CD4-positive, alpha-beta T cell (primary cell): ENCODE results near the gene C12orf56. TPM values are rescaled to one million over a fixed set of nuclear protein-coding genes. Genes with fewer than 3 reads are reported as not detected.

ENCODE experiments used
- ATAC-seq: fragments of 200-7000 bp; cut with Tn5 transposase; one replicate; pipeline ENCODE4 v1.10.0; 2022; ENCODE audit warnings: mild to moderate bottlenecking; ENCODE audit not compliant: poor library complexity
- CTCF ChIA-PET: fragments of 350-600 bp; sonication (Branson Sonifier 250); formaldehyde crosslinking; loops from one replicate; lab custom pipeline; 2021; ENCODE audit warnings: antibody characterized with exemption, inconsistent platforms; lab: Charles Lee
- POLR2A ChIA-PET: fragments of 350-600 bp; sonication (Branson Sonifier 250); formaldehyde crosslinking; loops from one replicate; lab custom pipeline; 2021; ENCODE audit warnings: antibody characterized with exemption, inconsistent platforms; lab: Charles Lee
- DNase-seq, 14 experiments: peaks; one replicate each; pipeline ENCODE4 v3.0.0-alpha.2; 2013 to 2020; ENCODE audit warnings: mixed read lengths in 2 of 14
- H3K27ac ChIP-seq, 2 donors: one replicate each; pipeline versions ENCODE4 v1.5.1 to v1.7.0; 2013; ENCODE audit warnings: low read length in 2 of 2, low read depth in 1 of 2, mild to moderate bottlenecking in 1 of 2
- H3K27me3 ChIP-seq, 2 experiments: 1 replicate in 1 of 2; 2 replicates in 1 of 2; pipeline versions ENCODE4 v1.6.1 to v1.7.0; 2013; ENCODE audit warnings: low read length in 2 of 2, control low read depth in 1 of 2, mild to moderate bottlenecking in 1 of 2, moderate library complexity in 1 of 2; ENCODE audit not compliant: insufficient read depth in 2 of 2, control insufficient read depth in 1 of 2
- H3K36me3 ChIP-seq: one replicate; pipeline ENCODE4 v1.6.1; 2013; ENCODE audit warnings: low read length, control low read depth; ENCODE audit not compliant: insufficient read depth
- H3K4me1 ChIP-seq: one replicate; pipeline ENCODE4 v1.6.1; 2013; ENCODE audit warnings: low read length, control low read depth; ENCODE audit not compliant: insufficient read depth
- H3K4me3 ChIP-seq: one replicate; pipeline ENCODE4 v1.5.1; 2013; ENCODE audit warnings: mild to moderate bottlenecking, low read length, moderate library complexity
- H3K9me3 ChIP-seq, 2 experiments: 1 replicate in 1 of 2; 2 replicates in 1 of 2; pipeline versions ENCODE4 v1.6.1 to v1.7.0; 2013; ENCODE audit warnings: low read length in 2 of 2, mild to moderate bottlenecking in 2 of 2, control low read depth in 1 of 2, moderate library complexity in 1 of 2; ENCODE audit not compliant: control insufficient read depth in 1 of 2, insufficient read depth in 1 of 2
- H3K27ac Mint-ChIP-seq: one replicate; pipeline ENCODE4 v1.8.0; 2020; ENCODE audit warnings: mixed read lengths
- H3K27me3 Mint-ChIP-seq: one replicate; pipeline ENCODE4 v1.8.0; 2021; ENCODE audit warnings: mixed read lengths
- H3K36me3 Mint-ChIP-seq: one replicate; pipeline ENCODE4 v1.8.0; 2021; ENCODE audit warnings: low read depth, mixed read lengths
- H3K4me1 Mint-ChIP-seq: one replicate; pipeline ENCODE4 v1.8.0; 2021; ENCODE audit warnings: low read depth, mixed read lengths
- H3K4me3 Mint-ChIP-seq: one replicate; pipeline ENCODE4 v1.8.0; 2020; ENCODE audit warnings: mild to moderate bottlenecking, mixed read lengths
- H3K9me3 Mint-ChIP-seq: one replicate; pipeline ENCODE4 v1.8.0; 2020; ENCODE audit warnings: mixed read lengths
- CTCF ChIP-seq: fragments of 200-600 bp; IDR thresholded peaks from one replicate; pipeline ENCODE4 v1.8.0; 2022; ENCODE audit warnings: antibody characterized with exemption, mild to moderate bottlenecking
- intact Hi-C, 2 experiments: fragments of 100-400 bp; cut with DNase I in 1 of 2; cut with micrococcal nuclease in 1 of 2; formaldehyde crosslinking; loops; one replicate each; pipeline versions ENCODE4 v1.15.1 to v1.9.0; 2023 to 2025; cut with DNase I, micrococcal nuclease
- total RNA-seq, 174 experiments: library from RNA in 2 of 174; stranded (reverse) in 2 of 174; gene quantifications; one replicate each; pipeline ENCODE4 v1.2.3 and lab custom pipeline; 2021 to 2026

Gene C12orf56
- total RNA-seq, 2 experiments from 2014 or later = 0.08 to 0.17 TPM

DNA sequence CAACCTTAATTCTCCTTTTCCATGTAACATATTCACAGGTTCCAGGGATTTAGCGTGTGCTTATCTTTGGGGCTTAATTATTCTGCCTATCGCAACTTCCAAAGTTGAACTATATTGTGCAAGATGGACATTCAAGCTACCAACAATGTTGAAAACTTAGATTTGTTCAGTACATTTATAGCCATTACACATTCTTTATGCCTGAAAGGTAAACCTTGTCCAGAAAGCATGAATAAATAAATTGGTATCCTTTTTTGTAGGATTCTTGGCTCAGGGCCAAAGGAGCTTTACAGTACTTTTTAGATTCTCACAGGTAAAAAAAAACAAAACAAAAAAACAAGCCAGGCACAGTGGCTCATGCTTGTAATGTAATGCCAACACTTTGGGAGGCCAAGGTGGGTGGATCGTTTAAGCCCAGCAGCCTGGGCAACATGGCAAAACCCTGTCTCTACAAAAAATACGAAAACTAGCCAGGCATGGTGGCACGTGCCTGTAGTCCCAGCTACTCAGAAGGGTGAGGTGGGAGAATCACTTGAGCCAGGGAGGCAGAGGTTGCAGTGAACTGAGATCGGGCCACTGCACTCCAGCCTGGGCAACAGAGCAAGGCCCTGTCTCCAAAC lies 3.3 kb downstream of the C12orf56 start:
- POLR2A ChIA-PET = interaction anchor here (0.6 kb wide), 1 partner anchor 68 kb away, joined by 3 read pairs; no protein-coding TSS in a partner anchor
- H3K36me3 ChIP-seq = no peaks in the 10 kb centered on the region
- no peaks in the 10 kb centered on the region for H3K27me3 ChIP-seq
- ATAC-seq = no peak
- no peak for DNase-seq
- intact Hi-C loops = no loop called here
- H3K9me3 ChIP-seq = no peaks in the 10 kb centered on the region
- H3K4me1 ChIP-seq = peaks cover 35% of the 10 kb centered on the region
- H3K4me3 ChIP-seq = no peak overlapping the region
- Mint-ChIP-seq H3K36me3 (no peaks in the 10 kb centered on the region), H3K4me1 (peaks cover 40% of the 10 kb centered on the region), H3K9me3 (no peaks in the 10 kb centered on the region), H3K27me3 (peaks cover 8% of the 10 kb centered on the region), H3K27ac (peak overlapping the region; percentile 51), H3K4me3 (peak overlapping the region; percentile 45)
- TF ChIP-seq CTCF = no peak
- H3K27ac ChIP-seq = no peak overlapping the region
- CTCF ChIA-PET = no interaction called here

- Mint-ChIP-seq H3K4me3 (peak overlapping the region; percentile 59), H3K27ac (peak overlapping the region; percentile 77)
These were observed 5.1 kb downstream of the C12orf56 start for GRCh38 chr12:64385468-64385867.

GRCh38 chr12:64385019-64385418 lies 5.5 kb downstream of the C12orf56 start:
- H3K27me3 Mint-ChIP-seq = no peaks in the 10 kb centered on the region
- H3K27me3 ChIP-seq = no peaks in the 10 kb centered on the region
- peaks cover 6% of the 10 kb centered on the region for H3K9me3 Mint-ChIP-seq
- H3K4me1 Mint-ChIP-seq = peaks cover 31% of the 10 kb centered on the region
- H3K4me3 Mint-ChIP-seq = peak overlapping the region; percentile 59
- H3K27ac ChIP-seq = peak overlapping the region; percentile 50 to 56
- intact Hi-C loops = no loop called here
- CTCF ChIA-PET = no interaction called here
- POLR2A ChIA-PET = interaction anchor here (0.6 to 1.9 kb wide), 6 partner anchors 8 to 163 kb away, joined by 3 to 17 read pairs (median 4); partner anchors contain the start of genes KICS2 and XPOT
- H3K36me3 ChIP-seq = no peaks in the 10 kb centered on the region
- peaks cover under 1 to 8% of the 10 kb centered on the region in 2 experiments for H3K9me3 ChIP-seq
- peak overlapping the region; percentile 77 for H3K27ac Mint-ChIP-seq
- ATAC-seq (peak; percentile 74), DNase-seq (peak in 3 of 14 experiments; percentile 54 to 63 (median 58))
- H3K4me1 ChIP-seq = peaks cover 27% of the 10 kb centered on the region
- no peaks in the 10 kb centered on the region for H3K36me3 Mint-ChIP-seq
- H3K4me3 ChIP-seq = no peak overlapping the region
- no peak for TF ChIP-seq CTCF

More at GRCh38 chr12:64385468-64385867, 5.1 kb downstream of the C12orf56 start:
- no peak for TF ChIP-seq CTCF
- H3K4me1 ChIP-seq = peaks cover 30% of the 10 kb centered on the region
- H3K36me3 ChIP-seq = no peaks in the 10 kb centered on the region
- Mint-ChIP-seq H3K36me3 (no peaks in the 10 kb centered on the region), H3K9me3 (peaks cover 2% of the 10 kb centered on the region), H3K27me3 (no peaks in the 10 kb centered on the region), H3K4me1 (peaks cover 31% of the 10 kb centered on the region)
- peak in 3 of 14 experiments; percentile 9 to 41 (median 12) for DNase-seq
- no peaks in the 10 kb centered on the region for H3K27me3 ChIP-seq
- ChIA-PET POLR2A (interaction anchor here (0.6 to 1.9 kb wide), 5 partner anchors 8 to 163 kb away, joined by 3 to 17 read pairs (median 5); partner anchors contain the start of genes KICS2 and XPOT), CTCF (interaction anchor here (0.7 kb wide), 1 partner anchor 9 kb away, joined by 4 read pairs; no protein-coding TSS in a partner anchor)
- peaks cover 0 to 6% of the 10 kb centered on the region in 2 experiments for H3K9me3 ChIP-seq
- H3K4me3 ChIP-seq = no peak overlapping the region
- H3K27ac ChIP-seq = peak overlapping the region; percentile 50 to 56
- intact Hi-C loops = no loop called here
- ATAC-seq = peak; percentile 31
